GM10266 (cell line): ENCODE data around the gene TMEM120A.
"Not testable (repeated sequence)": the region's sequence is repeated elsewhere in the genome, so short reads cannot be mapped to it uniquely, and the experiment has no call there.

ENCODE experiments used
- DNase-seq: peaks from one replicate; pipeline ENCODE4 v3.0.0; 2012; ENCODE audit errors: extremely low spot score
- TF ChIP-seq, protein P1 (sequence below): IDR thresholded peaks from 2 replicates; pipeline ENCODE4 v1.5.1; 2012; ENCODE audit warnings: mild to moderate bottlenecking, low read depth; ENCODE audit not compliant: control insufficient read depth, insufficient read depth; ENCODE audit errors: missing control alignments

TMEM120A gene

DNA sequence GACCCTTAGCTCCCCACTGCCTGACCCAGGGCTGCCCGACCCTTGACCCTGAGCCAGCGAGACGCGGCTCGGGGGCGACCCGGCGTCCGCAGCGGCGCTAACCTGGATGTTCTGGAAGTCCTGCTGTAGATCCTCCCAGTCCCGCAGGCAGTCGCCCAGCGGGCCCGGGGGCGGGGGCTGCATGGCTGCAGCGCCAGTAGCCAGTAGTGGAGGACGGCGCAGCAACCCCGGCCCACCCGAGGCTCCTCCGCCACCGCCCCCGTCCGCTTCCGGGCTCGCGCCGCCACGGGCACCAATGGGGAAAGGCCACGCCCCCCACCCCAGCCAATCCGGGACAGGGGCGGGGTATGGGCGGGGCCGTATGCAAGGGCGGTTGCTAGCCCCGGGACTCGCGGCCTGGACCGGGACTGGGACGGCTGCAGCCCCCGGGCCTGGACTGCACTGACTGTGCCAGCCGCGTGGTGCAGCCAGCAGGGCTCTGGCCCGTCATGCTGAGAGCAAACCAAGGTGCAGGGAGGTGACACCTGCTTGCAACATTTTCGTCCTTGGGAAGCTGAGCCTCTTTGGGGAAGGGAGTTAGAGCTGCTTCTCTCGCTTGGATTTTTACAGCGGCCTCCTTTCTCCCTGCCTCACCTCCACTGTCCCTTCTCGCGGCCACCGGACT lies at the start of gene TMEM120A:
Gene TMEM120A (minus strand): TSS at position 208 of the 664 bp plus-strand sequence. CDS start 25 bp downstream, at position 183.
- DNase-seq, result peak; percentile 99
- TF ChIP-seq, protein P1, sequence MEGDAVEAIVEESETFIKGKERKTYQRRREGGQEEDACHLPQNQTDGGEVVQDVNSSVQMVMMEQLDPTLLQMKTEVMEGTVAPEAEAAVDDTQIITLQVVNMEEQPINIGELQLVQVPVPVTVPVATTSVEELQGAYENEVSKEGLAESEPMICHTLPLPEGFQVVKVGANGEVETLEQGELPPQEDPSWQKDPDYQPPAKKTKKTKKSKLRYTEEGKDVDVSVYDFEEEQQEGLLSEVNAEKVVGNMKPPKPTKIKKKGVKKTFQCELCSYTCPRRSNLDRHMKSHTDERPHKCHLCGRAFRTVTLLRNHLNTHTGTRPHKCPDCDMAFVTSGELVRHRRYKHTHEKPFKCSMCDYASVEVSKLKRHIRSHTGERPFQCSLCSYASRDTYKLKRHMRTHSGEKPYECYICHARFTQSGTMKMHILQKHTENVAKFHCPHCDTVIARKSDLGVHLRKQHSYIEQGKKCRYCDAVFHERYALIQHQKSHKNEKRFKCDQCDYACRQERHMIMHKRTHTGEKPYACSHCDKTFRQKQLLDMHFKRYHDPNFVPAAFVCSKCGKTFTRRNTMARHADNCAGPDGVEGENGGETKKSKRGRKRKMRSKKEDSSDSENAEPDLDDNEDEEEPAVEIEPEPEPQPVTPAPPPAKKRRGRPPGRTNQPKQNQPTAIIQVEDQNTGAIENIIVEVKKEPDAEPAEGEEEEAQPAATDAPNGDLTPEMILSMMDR, result no peak

GRCh38 chr7:76040126-76040525 lies 45.7 kb upstream of the TMEM120A start:
- TF ChIP-seq, protein P1, result no peak
- no peak for DNase-seq

- TF ChIP-seq, protein P1, result no peak
- DNase-seq, result no peak
These were observed 42.9 kb upstream of the TMEM120A start for GRCh38 chr7:76037310-76037709.

- TF ChIP-seq, protein P1, result no peak
- no peak for DNase-seq
These were observed 37.6 kb upstream of the TMEM120A start for GRCh38 chr7:76031964-76032363.

DNA sequence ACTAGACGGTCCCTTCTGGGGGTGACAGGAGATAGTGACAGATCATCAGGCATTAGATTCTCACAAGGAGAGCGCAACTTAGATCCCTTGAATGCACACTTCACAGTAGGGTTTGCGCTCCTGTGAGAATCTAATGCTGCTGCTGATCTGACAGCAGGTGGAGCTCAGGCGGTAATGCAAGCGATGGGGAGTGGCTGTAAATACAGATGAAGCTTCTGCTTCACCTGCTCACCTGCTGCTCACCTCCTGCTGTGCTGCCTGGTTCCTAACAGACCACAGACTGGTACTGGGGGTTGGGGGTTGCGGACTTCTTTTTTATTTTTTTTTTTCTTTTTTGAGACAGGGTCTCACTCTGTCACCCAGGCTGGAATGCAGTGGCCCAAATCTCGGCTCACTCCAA lies 35.3 kb upstream of the TMEM120A start:
- DNase-seq, result not testable (repeated sequence)

- DNase-seq, result no peak
- TF ChIP-seq, protein P1, result no peak
These were observed 28.6 kb upstream of the TMEM120A start for GRCh38 chr7:76023002-76023401.

DNA sequence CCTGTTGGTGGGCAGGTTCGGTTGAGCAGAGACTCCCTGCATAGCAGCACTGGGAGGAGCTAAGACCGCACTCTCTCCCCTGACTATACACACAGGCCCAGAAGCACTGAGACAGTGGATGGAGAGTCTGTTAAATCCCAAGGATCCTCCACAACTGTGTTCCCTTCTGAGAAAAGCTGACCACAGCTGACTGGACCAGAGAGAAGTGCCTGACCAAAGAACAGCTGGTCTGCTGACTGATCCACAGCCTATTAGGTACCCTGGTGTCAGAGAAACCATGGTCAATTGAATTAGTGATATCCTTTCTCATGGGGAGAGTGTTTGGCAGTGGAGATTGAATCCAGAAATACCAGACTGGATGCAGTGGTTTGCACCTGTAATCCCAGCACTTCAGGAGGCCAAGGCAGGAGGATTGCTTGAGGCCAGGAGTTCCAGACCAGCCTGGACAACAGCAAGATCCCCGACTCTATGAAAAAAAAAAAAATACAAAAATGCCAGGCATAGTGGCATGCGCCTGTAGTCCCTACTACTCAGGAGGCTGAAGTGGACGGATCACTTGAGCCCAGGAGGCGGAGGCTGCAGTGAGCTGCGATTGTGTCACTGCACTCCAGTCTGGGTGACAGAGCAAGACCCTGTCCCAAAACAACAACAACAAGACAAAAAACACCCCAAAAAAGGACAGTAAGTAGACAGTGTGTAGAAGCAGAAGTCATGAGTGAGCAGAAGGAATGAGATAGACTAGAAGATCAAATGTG lies 27.8 kb upstream of the TMEM120A start:
- DNase-seq, result no peak
- TF ChIP-seq, protein P1, result no peak
